Stimulated activated CD8-positive, alpha-beta memory T cell treated with anti-CD3 and anti-CD28 coated beads, Interleukin-7, amount 100 ng/mL, for 1 hour (primary cell): ENCODE data around the gene DTL.

Experiments
- DNase-seq, 2 donors: peaks; one replicate each; pipeline ENCODE4 v3.0.0-alpha.2; 2020; ENCODE audit warnings: low read depth in 2 of 2

DTL gene

GRCh38 chr1:212037900-212038299 lies 2.4 kb downstream of the DTL start:
- no peak for DNase-seq

GRCh38 chr1:212039622-212040021 lies 4.1 kb downstream of the DTL start:
- no peak for DNase-seq

GRCh38 chr1:212040629-212041412 lies 5.3 kb downstream of the DTL start:
- DNase-seq, result no peak

GRCh38 chr1:212042436-212042835 lies 6.9 kb downstream of the DTL start:
- no peak for DNase-seq

- DNase-seq, result no peak
Observed at GRCh38 chr1:212044851-212045250, 9.3 kb downstream of the DTL start.

GRCh38 chr1:212045981-212046380 lies 10.4 kb downstream of the DTL start:
- DNase-seq, result no peak

- no peak for DNase-seq
Observed at GRCh38 chr1:212053993-212054392, 18.4 kb downstream of the DTL start.

GRCh38 chr1:212055333-212055732 lies 19.8 kb downstream of the DTL start:
- no peak for DNase-seq

GRCh38 chr1:212060632-212061472 lies 25.3 kb downstream of the DTL start:
- DNase-seq, result no peak

- DNase-seq, result no peak
Observed at GRCh38 chr1:212062832-212063438, 27.4 kb downstream of the DTL start.

GRCh38 chr1:212067787-212068186 lies 32.2 kb downstream of the DTL start:
- no peak for DNase-seq

GRCh38 chr1:212070720-212071302 lies 35.3 kb downstream of the DTL start:
- DNase-seq, result no peak

GRCh38 chr1:212072047-212072446 lies 36.5 kb downstream of the DTL start:
- DNase-seq, result no peak

GRCh38 chr1:212073490-212073889 lies 37.9 kb downstream of the DTL start:
- DNase-seq, result no peak

GRCh38 chr1:212074313-212074712 lies 38.8 kb downstream of the DTL start:
- no peak for DNase-seq

- DNase-seq, result no peak
Observed at GRCh38 chr1:212074856-212075255, 39.3 kb downstream of the DTL start.

GRCh38 chr1:212077028-212077427 lies 41.5 kb downstream of the DTL start:
- DNase-seq, result no peak

GRCh38 chr1:212078826-212079225 lies 43.3 kb downstream of the DTL start:
- DNase-seq, result no peak

- DNase-seq, result no peak
Observed at GRCh38 chr1:212082765-212083406, 47.3 kb downstream of the DTL start.

GRCh38 chr1:212089560-212090163 lies 54.1 kb downstream of the DTL start:
- no peak for DNase-seq

GRCh38 chr1:212091438-212092121 lies 56.0 kb downstream of the DTL start:
- DNase-seq, result no peak
